GM12875 (cell line): ENCODE measurements around the gene C11orf54.

Experiments
- H3K4me3 ChIP-seq: one replicate; pipeline ENCODE4 v1.5.1; 2011; ENCODE audit warnings: low read depth, low read length, control low read depth
- CTCF ChIP-seq: IDR thresholded peaks from 2 replicates; pipeline ENCODE4 v1.5.1; 2011; ENCODE audit warnings: low read depth, mild to moderate bottlenecking, control low read depth, inconsistent platforms, low read length, moderate library complexity, borderline replicate concordance; ENCODE audit not compliant: insufficient read depth

C11orf54 gene

GRCh38 chr11:93783765-93784144 lies 42.3 kb downstream of the C11orf54 start:
- TF ChIP-seq CTCF: no peak
- peak overlapping the region; percentile 88 for H3K4me3 ChIP-seq

- peak; percentile 50 for TF ChIP-seq CTCF
These were observed 42.9 kb downstream of the C11orf54 start, which contains the start of gene MED17 for GRCh38 chr11:93784145-93784934. Gene MED17 (plus strand): TSS chr11:93784282. CDS start chr11:93784514, 232 bp downstream.

GRCh38 chr11:93784935-93785360 lies 43.5 kb downstream of the C11orf54 start:
- H3K4me3 ChIP-seq: peak overlapping the region; percentile 88
- no peak for TF ChIP-seq CTCF

More at GRCh38 chr11:93784145-93784934, 42.9 kb downstream of the C11orf54 start, which contains the start of gene MED17:
- H3K4me3 ChIP-seq: peak within 1 kb of the TSS; percentile 88

- TF ChIP-seq CTCF: no peak
- no peak overlapping the region for H3K4me3 ChIP-seq
These were observed 50.0 kb downstream of the C11orf54 start for GRCh38 chr11:93791493-93791892.

GRCh38 chr11:93796441-93797231 lies 55.2 kb downstream of the C11orf54 start:
- TF ChIP-seq CTCF: no peak
- H3K4me3 ChIP-seq: no peak overlapping the region

GRCh38 chr11:93801366-93801765 lies 59.9 kb downstream of the C11orf54 start:
- H3K4me3 ChIP-seq: no peak overlapping the region
- no peak for TF ChIP-seq CTCF
